KMS-11 (cell line): ENCODE results near the gene TGFA.

Experiments
- H2AFZ ChIP-seq: fragments of 200-600 bp; sonication (generic); 2 replicates; pipeline ENCODE4 v1.6.1; 2016; ENCODE audit warnings: antibody characterized with exemption, mixed run types, low read depth
- H3K27ac ChIP-seq: fragments of 200-600 bp; sonication (generic); 2 replicates; pipeline ENCODE4 v1.6.1; 2016; ENCODE audit warnings: mild to moderate bottlenecking, mixed run types
- H3K27me3 ChIP-seq: fragments of 200-600 bp; sonication (generic); 2 replicates; pipeline ENCODE4 v1.6.1; 2017; ENCODE audit warnings: mild to moderate bottlenecking, low read depth, mixed run types, moderate library complexity; ENCODE audit not compliant: insufficient read depth
- H3K36me3 ChIP-seq: fragments of 200-600 bp; sonication (generic); 2 replicates; pipeline ENCODE4 v1.6.1; 2017; ENCODE audit warnings: mild to moderate bottlenecking, mixed run types; ENCODE audit not compliant: insufficient read depth
- H3K4me1 ChIP-seq: fragments of 200-600 bp; sonication (generic); 2 replicates; pipeline ENCODE4 v1.6.1; 2016; ENCODE audit warnings: mild to moderate bottlenecking, low read depth, mixed run types; ENCODE audit not compliant: poor library complexity, severe bottlenecking
- H3K4me2 ChIP-seq: fragments of 200-600 bp; sonication (generic); 2 replicates; pipeline ENCODE4 v1.7.0; 2016; ENCODE audit warnings: mild to moderate bottlenecking, mixed run types
- H3K4me3 ChIP-seq: fragments of 200-600 bp; sonication (generic); IDR thresholded peaks from 2 replicates; pipeline ENCODE4 v1.6.1; 2017; ENCODE audit warnings: low read depth, low read length, mixed read lengths; ENCODE audit not compliant: insufficient read depth
- H3K79me2 ChIP-seq: fragments of 200-600 bp; sonication (generic); 2 replicates; pipeline ENCODE4 v1.6.1; 2016; ENCODE audit warnings: low read depth, mixed run types; ENCODE audit not compliant: insufficient read depth
- H3K9ac ChIP-seq: fragments of 200-600 bp; sonication (generic); 2 replicates; pipeline ENCODE4 v1.6.1; 2016; ENCODE audit warnings: mild to moderate bottlenecking, mixed run types
- H4K20me1 ChIP-seq: fragments of 200-600 bp; sonication (generic); 2 replicates; pipeline ENCODE4 v1.6.1; 2016; ENCODE audit warnings: mild to moderate bottlenecking, mixed run types; ENCODE audit not compliant: insufficient read depth
- CTCF ChIP-seq: fragments of 200-600 bp; sonication (generic); conservative IDR thresholded peaks from 2 replicates; pipeline ENCODE4 v1.6.1; 2017; ENCODE audit warnings: low read depth, mild to moderate bottlenecking, antibody characterized with exemption, low read length, moderate library complexity, mixed read lengths

The TGFA gene

GRCh38 chr2:70454936-70455544 is 98.6 kb downstream of the TGFA start:
- Histone ChIP-seq H3K27me3 (no peaks in the 10 kb centered on the region), H3K36me3 (no peaks in the 10 kb centered on the region), H4K20me1 (no peaks in the 10 kb centered on the region), H3K9ac (no peak overlapping the region), H3K4me1 (no peaks in the 10 kb centered on the region), H3K79me2 (no peaks in the 10 kb centered on the region), H2AFZ (no peak overlapping the region), H3K27ac (no peak overlapping the region), H3K4me2 (no peak overlapping the region), H3K4me3 (no peak overlapping the region)
- no peak for TF ChIP-seq CTCF

- no peaks in the 10 kb centered on the region for H3K79me2 ChIP-seq
- H3K27me3 ChIP-seq, result no peaks in the 10 kb centered on the region
- no peak overlapping the region for H3K4me2 ChIP-seq
- no peaks in the 10 kb centered on the region for H4K20me1 ChIP-seq
- no peaks in the 10 kb centered on the region for H3K36me3 ChIP-seq
- no peaks in the 10 kb centered on the region for H3K4me1 ChIP-seq
- H3K9ac ChIP-seq, result no peak overlapping the region
- H3K27ac ChIP-seq, result no peak overlapping the region
- TF ChIP-seq CTCF, result no peak
- H3K4me3 ChIP-seq, result no peak overlapping the region
- no peak overlapping the region for H2AFZ ChIP-seq
These were observed 102.9 kb downstream of the TGFA start for GRCh38 chr2:70450641-70451250.

- Histone ChIP-seq H3K27me3 (no peaks in the 10 kb centered on the region), H3K9ac (no peak overlapping the region), H2AFZ (no peak overlapping the region), H3K79me2 (no peaks in the 10 kb centered on the region), H3K4me1 (no peaks in the 10 kb centered on the region), H3K4me3 (no peak overlapping the region), H3K27ac (no peak overlapping the region), H3K4me2 (no peak overlapping the region), H3K36me3 (no peaks in the 10 kb centered on the region), H4K20me1 (no peaks in the 10 kb centered on the region)
- no peak for TF ChIP-seq CTCF
These were observed 105.6 kb downstream of the TGFA start for GRCh38 chr2:70448041-70448440.

- Histone ChIP-seq H3K36me3 (no peaks in the 10 kb centered on the region), H4K20me1 (no peaks in the 10 kb centered on the region)
- TF ChIP-seq CTCF, result no peak
These were observed 109.9 kb downstream of the TGFA start for GRCh38 chr2:70443726-70444125.

More at GRCh38 chr2:70443726-70444125, 109.9 kb downstream of the TGFA start:
- Histone ChIP-seq H3K27ac (no peak overlapping the region), H2AFZ (no peak overlapping the region), H3K4me1 (no peaks in the 10 kb centered on the region), H3K4me2 (no peak overlapping the region), H3K27me3 (no peaks in the 10 kb centered on the region), H3K9ac (no peak overlapping the region), H3K79me2 (no peaks in the 10 kb centered on the region), H3K4me3 (no peak overlapping the region)
